Activated CD8-positive, alpha-beta memory T cell treated with anti-CD3 and anti-CD28 coated beads, Interleukin-2, amount 50 U/mL, for 24 hours (primary cell): ENCODE results near the gene RALGPS2.

Experiments used
- DNase-seq: peaks from one replicate; pipeline ENCODE4 v3.0.0-alpha.2; 2020; ENCODE audit errors: extremely low read depth

Gene RALGPS2

GRCh38 chr1:178724728-178725465 lies at the start of gene RALGPS2:
RALGPS2 (plus strand) TSS chr1:178725244; CDS start chr1:178776765, 51,521 bp downstream.
- peak; percentile 1 for DNase-seq

- DNase-seq = no peak
Observed at GRCh38 chr1:178679237-178679636, 45.8 kb upstream of the RALGPS2 start.

GRCh38 chr1:178682429-178682828 lies 42.6 kb upstream of the RALGPS2 start:
- DNase-seq = no peak

- no peak for DNase-seq
Observed at GRCh38 chr1:178682886-178683285, 42.2 kb upstream of the RALGPS2 start.

GRCh38 chr1:178683291-178683690 lies 41.8 kb upstream of the RALGPS2 start:
- DNase-seq = no peak

- DNase-seq = no peak
Observed at GRCh38 chr1:178684111-178684510, 40.9 kb upstream of the RALGPS2 start.

- no peak for DNase-seq
Observed at GRCh38 chr1:178684542-178685000, 40.5 kb upstream of the RALGPS2 start.

GRCh38 chr1:178686407-178686806 lies 38.6 kb upstream of the RALGPS2 start:
- no peak for DNase-seq

- DNase-seq = no peak
Observed at GRCh38 chr1:178688244-178688643, 36.8 kb upstream of the RALGPS2 start.

- DNase-seq = no peak
Observed at GRCh38 chr1:178689769-178690168, 35.3 kb upstream of the RALGPS2 start.

- no peak for DNase-seq
Observed at GRCh38 chr1:178690496-178690895, 34.5 kb upstream of the RALGPS2 start.

- no peak for DNase-seq
Observed at GRCh38 chr1:178692564-178693327, 32.3 kb upstream of the RALGPS2 start.

- no peak for DNase-seq
Observed at GRCh38 chr1:178693366-178693765, 31.7 kb upstream of the RALGPS2 start.

GRCh38 chr1:178694923-178695525 lies 30.0 kb upstream of the RALGPS2 start:
- DNase-seq = no peak

- no peak for DNase-seq
Observed at GRCh38 chr1:178702146-178702545, 22.9 kb upstream of the RALGPS2 start.

- no peak for DNase-seq
Observed at GRCh38 chr1:178704833-178705232, 20.2 kb upstream of the RALGPS2 start.

GRCh38 chr1:178706432-178706831 lies 18.6 kb upstream of the RALGPS2 start:
- no peak for DNase-seq

- no peak for DNase-seq
Observed at GRCh38 chr1:178713259-178713658, 11.8 kb upstream of the RALGPS2 start.

- no peak for DNase-seq
Observed at GRCh38 chr1:178714453-178714852, 10.6 kb upstream of the RALGPS2 start.

GRCh38 chr1:178716111-178716510 lies 8.9 kb upstream of the RALGPS2 start:
- DNase-seq = no peak

- DNase-seq = no peak
Observed at GRCh38 chr1:178718520-178718919, 6.5 kb upstream of the RALGPS2 start.

- no peak for DNase-seq
Observed at GRCh38 chr1:178723546-178723945, 1.5 kb upstream of the RALGPS2 start.

GRCh38 chr1:178724376-178724727 lies 692 bp upstream of the RALGPS2 start:
- DNase-seq = no peak
